ENCODE results near the gene BPIFB2.

BPIFB2 gene

DNA sequence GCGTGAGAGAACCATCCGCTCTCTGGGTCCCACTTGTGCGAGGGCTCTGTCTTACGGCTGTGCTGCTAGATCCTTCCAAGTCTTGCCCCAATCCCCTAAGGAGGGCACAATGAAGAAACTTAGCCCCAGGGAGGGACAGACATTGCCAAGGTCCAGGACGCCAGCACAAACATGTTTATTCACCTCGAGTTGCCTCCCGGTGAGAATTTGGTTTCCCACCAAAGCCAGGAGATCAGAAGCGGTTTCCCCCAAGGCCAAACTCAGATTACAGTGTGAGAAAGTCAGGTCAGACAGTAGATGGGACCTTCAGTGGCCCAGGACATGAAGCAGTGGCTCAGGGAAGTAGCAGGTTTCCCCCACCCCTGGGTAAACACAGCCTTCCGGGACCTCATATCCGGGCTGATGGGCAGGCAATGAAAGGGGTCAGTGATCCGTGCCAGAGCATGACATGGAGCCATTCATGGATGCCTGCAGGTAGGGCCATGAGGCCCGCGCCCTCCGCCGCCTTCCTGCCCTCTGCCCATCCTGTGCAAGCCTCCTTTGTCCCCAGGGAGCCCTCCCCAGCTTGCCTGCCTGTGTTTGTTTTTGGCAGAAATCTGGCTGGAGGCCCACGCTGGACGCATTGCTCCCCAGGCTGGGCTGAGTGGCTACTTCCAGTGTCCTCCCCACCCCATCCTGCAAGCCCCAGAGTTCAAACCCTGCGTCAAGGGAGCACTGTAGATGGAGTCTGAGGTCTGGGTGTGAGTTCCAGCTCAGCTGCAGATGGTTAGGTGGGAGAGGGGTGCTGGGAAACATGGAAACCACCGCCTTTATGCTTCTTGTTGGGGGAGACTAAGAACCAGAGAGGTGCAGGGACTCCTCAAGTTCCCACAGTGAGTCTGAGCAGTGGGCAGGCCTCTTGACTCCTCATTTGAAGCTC lies 2.0 kb downstream of the BPIFB2 start:
- no peak for DNase-seq

DNA sequence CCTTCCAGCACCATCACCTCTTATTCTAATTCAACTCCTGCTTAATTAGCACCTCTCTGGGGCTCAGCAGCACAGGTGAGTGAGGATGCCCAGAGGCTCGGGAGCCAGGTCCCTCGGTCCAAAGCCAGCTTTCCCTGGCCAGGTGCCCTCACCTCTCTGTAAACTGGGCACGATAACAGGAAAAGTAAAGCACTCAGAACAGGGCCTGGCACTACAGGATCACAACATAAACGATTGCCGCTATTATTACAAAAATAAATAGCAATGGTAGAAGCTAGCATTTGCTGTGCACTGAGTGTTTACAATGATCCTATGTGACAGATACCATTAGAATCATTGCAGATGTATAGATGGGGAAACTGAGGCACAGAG lies 2.6 kb downstream of the BPIFB2 start:
- no peak for DNase-seq

DNA sequence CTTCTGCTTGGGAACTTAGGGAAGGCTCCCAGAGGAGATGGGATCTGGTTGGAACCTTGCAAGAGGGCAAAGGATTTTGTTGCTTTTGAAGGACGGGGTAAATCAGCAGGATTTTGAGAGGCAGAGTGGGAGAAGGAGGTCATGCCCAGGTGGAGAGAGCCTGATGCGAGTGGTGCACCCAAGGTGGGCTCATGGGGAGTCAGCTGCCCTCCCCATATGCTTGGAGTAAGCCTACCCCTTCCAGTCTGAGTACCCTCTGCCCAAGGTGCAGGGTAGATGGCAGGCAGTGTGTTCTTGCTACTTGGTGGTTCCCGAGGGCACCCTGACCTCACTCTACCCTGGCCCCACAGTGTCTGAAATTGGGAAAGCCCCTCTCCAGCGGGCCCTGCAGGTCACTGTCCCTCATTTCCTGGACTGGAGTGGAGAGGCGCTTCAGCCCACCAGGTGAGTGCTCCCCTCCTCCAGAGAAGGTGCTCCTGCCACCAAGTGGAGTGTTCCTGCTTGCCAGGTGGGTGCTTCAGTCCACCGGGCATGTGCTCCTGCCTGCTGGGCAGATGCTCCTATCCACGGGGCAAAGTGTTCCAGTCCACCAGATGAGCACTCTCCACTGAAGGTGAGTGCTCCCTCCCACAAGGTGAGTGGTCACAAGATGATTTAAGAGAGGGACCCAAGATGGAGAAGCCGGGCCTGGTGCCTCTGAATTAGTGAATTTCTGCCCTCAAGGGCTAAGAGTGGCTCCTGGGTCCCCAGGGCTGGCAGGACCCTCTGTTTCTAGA lies 3.4 kb downstream of the BPIFB2 start:
- no peak for DNase-seq

DNA sequence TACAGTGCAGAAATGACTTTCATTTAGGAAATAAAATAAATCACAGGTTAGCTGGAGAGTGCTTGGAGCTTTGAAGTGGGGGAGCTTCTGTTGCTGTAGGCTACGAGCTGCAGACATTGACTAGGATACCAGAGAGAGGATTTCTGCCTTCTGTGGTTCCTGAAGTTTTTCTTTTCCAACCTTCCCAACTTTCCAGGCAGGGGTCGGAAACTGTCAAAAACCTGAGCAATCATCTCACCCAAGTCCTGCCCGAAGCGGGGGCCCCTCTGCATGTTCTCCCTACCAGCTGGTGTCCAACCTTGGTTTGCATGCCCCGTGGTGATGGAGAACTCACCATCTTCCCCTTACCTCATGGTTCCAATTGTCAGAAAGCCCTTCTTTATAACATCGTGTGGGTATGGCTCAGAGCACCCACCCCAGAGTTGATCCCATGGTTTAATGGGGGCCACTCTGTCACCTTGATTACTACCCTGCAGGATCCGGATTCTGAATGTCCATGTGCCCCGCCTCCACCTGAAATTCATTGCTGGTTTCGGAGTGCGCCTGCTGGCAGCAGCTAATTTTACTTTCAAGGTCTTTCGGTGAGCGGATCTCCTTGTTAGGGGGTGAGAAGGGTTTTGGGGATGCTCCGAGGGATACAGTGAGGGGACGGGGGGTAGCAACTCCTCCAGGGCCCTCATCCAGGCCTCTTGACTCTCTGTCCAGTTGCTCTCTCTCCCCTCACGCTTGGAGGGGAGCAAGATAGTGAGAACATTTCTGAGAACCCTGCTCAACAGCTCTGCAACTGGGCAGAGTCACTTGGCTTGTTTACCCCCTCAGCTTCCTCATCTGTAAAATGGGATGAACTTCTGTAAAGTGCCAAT lies 5.1 kb downstream of the BPIFB2 start:
- no peak for DNase-seq

DNA sequence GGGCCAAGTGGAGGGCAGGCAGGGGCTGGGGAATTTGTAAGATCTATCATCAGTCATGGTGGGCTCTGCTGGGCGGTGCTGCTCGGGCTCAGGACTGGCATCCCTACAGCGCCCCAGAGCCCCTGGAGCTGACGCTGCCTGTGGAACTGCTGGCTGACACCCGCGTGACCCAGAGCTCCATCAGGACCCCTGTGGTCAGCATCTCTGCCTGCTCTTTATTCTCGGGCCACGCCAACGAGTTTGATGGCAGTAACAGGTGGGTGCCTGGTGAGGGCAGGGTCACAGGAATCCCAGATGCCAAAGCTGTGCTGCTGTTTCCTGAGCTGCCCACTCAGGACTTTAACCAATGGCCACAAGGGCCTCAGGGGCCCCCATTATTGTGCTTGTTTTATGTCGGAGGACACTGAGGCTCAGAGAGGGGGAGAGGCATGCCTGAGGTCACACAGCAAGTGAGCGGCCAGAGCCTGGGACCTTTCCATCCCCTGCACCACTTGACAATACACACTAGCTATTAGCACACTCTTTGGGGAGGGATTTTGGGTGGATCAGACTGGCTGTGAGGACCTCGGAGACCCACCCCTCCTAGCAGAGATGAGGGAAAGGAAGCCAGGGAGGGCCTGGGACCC lies 6.3 kb downstream of the BPIFB2 start:
- no peak for DNase-seq

DNA sequence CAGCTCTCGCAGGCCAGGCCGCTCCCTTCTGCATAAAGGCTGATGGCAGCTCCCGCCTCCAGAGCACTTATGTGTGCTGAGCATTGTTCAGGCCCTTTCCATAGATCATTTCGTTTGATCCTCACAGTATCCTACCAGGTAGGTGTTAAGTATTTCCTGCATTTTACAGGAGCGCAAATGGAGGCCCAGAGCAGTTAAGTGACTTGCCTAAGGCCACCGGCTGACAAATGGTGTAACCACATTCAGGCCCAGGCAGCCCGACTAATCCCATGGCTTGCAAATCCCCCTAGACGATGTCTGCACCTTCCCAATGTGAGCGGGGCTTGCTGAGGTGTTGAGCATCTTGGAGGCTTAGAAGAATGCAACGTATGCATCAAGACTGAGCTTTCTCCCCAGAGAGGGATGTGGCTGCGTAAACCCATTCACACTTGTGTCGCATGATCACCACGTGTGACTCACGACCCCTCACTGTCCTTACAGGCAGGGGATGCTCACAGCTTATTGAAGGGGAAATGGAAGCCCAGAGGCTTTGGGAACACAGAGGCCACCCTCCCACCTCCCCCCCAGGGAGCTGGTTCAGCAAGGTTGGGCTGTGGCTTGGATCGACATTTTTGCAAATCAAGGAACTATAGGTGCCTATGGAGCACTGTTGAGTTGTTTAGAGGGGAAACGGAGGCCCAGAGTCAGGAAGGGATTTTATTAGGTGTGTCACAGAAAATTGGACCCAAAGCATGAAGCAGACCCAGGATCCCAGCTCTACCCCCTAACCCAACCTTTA lies 7.0 kb downstream of the BPIFB2 start:
- no peak for DNase-seq

DNA sequence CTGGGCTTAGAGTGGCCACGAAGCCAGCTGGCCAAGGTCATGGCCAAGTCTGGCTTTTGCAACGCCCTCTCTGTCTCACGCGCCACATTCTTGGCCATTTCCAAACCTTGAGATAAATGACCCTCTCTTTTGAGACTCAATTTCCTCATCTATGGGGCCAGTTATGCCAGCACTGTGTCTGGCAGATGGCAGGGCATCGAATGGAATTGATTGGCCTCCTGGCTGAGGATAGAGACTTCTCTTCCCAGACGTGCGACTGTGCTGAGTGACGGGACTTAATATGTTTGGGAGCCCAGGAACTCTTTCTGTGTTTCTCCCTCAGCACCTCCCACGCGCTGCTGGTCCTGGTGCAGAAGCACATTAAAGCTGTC lies 7.6 kb downstream of the BPIFB2 start:
- no peak for DNase-seq

DNA sequence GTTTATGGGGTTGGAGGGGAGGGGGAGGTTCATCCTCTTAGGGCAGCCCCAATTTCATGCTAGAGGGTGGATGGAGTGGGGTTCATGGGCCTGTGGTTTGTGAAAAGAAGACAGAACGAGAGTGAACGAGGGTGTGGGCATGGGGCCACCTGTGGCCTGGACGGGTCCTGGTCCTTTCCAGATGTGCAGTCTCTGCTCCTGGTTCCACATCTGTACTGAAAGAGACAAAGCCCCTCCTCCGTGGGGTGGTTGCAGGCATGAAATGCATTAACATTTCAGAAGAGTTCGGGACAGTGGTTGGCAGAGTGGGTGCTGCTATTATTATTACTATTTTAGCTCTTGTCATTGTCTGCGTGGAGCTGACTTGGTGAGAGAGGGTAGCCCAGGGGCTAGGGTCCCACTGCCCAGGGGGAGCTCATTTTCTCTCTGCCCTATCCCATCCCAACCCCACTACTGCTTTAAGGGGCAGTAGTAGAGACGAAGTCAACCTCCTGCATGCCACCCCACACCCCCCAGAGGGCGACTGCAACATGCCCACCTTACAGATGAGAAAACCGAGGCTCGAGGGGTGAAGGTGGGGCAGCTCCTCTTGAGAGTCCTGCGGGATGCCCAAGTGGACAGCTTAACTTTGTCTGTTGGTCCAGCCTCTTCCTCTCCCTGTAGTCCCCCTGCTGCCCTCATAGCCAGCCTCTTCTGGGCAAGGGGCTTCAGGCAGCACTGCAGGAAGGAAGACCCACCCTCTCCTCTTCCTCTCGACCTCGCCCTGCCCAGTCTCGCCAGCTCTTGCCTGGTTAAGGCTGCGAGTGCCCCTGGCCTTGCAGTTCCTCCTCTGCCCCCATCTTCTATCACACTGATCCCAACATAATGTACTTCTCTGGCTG lies 8.4 kb downstream of the BPIFB2 start:
- DNase-seq: no peak

DNA sequence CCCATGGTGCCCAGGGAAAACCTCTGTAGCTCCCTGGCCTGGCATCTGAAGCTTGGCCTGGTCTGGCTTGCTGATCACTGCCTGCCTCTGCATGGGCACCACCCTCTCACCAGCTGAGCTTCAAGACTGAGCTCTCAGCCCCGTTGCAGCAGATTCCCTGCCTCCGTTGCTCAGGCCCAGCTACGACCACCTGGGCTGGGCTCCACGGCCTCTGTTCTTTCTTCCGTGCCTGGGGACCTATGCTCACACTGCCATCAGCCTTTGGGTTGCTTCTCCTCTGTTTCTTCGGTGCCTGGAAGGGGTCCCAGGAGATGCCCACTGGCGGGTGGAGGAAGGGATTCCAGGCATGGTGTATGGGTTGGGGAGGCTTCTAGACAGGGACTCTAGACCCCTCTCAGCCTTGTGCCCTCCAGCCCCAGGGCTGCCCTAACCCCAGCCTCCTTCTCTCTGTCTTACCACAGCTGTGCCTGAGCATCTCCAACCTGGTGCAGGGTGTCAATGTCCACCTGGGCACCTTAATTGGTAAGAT lies 9.1 kb downstream of the BPIFB2 start:
- DNase-seq: no peak

DNA sequence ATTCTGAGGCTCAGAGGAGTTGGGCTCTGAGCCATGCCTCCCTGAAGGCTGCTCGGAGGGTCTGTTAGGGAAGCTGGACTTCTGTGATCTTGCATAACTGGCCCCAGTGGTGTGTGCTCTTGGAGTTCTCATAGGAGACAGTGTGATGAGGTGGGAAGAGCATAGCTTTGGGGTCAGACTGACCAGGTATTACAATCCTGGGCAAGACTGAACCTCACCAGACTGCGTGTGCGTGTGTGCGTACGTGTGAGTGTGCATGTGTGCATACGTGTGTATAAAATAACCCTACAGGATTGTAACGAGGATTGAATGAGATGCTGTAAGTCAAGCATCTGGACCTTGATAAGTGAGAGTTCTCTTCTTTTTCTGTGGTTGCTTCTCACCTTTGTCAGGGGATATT lies 10.0 kb downstream of the BPIFB2 start:
- DNase-seq: no peak

DNA sequence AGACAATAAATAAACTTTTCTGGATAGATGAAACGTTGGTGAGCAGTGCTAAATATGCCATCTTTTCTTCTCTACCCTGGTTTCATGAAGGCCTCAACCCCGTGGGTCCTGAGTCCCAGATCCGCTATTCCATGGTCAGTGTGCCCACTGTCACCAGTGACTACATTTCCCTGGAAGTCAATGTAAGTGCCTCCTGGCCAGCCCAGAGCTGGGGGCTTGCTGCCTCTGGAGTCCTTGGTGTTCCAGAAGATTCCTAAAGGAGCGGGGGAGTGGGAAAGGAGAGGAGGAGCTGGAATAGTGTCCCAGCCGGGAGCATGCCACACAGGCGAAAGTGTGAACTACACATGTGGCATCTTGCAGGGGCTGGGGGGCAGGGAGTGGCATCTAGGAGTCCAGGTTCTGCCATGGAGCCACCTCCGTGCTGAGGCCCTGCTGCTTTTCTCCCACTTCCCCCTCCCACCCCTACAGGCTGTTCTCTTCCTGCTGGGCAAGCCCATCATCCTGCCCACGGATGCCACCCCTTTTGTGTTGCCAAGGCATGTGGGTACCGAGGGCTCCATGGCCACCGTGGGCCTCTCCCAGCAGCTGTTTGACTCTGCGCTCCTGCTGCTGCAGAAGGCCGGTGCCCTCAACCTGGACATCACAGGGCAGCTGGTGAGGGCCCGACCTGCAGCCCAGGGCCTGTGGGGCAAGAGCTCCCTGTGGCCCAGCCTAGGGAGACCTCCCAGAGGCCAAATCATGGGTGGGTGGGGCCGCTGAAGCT lies 10.8 kb downstream of the BPIFB2 start:
- no peak for DNase-seq

DNA sequence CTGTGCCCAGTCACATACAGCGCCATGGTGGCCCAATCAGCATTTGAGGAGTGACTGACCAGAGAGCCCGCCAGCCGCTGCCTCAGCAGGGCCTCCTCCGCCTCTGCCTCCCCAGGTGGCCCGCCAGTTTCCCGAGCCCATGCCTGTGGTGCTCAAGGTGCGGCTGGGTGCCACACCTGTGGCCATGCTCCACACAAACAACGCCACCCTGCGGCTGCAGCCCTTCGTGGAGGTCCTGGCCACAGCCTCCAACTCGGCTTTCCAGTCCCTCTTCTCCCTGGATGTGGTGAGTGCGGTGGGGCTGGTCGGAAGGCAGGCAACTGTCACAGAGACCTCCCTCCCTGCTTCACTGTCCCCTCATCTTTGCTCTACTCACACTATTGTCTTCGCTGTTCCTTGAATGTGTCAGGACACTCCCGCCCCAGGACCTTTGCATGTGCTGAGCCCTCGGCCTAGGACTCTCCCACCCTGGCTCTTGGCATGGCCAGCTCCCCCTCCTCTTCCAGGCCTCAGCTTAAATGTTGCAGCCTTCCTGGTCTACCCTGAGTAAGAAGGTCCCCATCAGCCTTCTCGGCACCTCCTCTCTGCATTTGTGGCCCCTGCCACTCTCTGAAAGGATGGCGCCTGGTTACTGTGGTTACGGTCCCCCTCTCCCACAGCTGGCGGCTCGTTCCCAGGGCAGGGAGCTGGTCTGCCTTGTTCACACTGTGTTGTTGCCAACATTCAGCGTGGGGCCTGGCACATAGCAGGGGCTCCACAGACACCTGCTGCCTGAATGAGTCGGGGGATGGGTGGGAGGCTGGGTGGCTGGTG lies 12.2 kb downstream of the BPIFB2 start:
- no peak for DNase-seq

DNA sequence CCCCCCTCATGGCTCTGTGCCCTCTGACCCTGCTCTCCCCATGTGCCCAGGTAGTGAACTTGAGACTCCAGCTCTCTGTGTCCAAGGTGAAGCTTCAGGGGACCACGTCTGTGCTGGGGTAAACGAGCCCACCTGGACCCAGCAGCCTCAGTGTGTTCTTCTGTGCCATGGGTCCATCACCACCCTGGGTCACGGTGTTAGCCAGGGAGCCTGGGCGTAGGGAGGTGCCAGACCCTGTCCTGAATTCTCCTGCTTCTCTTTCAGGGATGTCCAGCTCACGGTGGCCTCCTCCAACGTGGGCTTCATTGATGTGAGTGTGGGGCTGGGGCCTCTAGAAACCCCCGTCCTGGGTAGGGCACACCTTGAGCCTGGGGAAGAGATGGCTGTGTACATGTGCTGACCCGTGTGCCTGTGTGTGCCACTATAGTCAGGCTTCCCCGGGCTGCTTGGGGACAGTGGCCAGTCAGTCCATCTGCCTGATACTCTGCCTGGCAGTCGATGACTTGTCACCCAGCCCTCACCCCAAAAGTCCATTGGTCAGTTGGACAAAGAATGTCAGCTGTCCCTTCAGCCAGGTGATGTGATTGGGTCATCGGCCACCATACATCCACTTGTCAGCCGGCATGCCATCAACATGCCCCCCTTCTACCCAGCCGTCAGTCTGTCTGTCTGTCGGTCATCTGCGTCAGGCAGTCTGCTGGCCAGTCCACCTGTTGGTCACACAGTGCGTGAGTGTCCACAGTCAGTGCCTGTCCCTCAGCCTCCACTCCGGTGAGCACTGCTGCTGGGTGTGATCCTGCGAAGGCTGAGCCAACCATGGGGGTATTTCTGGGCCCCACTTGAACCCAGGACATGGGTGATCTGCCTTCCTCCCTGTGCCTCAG lies 13.0 kb downstream of the BPIFB2 start:
- no peak for DNase-seq

DNA sequence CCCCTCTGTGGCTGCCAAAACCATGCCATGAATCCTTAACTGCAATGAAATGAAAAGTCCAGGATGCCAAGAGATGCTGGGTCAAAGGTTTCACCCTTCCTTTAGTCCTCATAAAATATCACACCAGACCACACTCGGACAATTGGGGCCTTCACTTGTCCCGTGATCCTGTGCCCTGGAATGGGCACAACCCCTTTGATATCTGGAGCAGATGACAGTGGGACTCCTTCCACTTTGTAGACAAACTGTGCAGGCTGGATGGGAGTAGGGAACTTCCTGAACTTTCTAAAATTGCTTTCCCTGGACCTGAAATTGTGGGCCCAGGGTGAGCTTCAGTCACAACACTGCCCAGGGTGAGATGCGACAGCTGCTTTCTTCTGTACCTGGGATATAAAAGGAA lies 14.4 kb downstream of the BPIFB2 start:
- no peak for DNase-seq

DNA sequence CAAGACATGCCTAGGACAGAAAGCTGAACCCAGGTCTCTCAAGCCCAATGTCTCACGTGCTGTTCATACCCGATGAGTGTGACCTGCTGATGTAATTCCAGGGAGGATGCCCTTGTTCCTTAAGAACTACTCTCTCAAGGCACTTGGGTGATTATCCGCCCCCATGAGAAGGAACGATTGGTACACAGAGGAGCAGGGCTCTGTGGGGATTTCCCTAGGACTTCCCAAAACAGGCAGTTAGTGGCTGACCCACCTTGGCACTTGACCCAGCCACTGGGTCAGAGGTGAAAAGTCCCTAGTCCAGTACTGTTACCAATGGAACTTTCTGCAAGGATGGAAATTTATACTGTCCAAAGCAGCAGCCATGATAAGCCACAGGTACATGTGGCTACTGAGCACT lies 14.8 kb downstream of the BPIFB2 start:
- DNase-seq: no peak

DNA sequence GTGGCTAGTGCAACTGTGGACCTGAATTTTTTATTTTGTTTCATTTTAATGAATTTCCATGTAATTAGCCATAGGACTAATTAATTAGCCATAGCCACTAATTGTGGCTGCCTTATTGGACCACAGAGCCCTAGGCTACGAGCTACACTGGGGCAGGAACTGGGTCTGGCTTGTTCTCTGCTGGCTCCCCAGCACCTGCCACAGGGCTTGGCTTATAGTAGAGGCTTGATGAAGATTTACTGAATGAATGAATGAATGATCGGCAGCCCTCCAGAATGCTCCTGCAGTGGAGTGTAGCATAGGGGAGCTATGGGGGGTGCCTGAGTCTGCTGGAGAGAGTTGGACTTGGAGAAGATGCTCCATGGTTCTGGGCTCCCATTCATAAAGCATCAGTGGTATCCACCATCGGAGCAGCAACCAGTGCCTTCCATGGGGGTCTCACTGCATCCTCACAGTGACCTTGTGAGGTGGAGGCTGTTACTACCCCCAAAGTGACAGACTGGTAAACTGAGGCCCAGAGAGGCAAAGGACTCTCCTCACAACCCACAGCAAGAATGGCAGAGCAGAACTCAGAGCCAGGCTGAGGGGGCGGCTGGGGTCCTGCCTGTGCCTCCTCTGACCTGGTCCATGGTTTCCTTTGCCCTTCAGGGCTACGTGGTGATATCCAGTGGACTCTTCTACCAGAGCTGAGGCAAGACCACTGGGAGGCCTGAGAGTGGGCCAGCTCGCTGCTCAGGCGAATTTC lies 15.4 kb downstream of the BPIFB2 start:
- DNase-seq: no peak
